Right lobe of liver (tissue), 6 donors: ENCODE measurements around the gene IRF5. TPM values are rescaled to one million over a fixed set of nuclear protein-coding genes. Genes with fewer than 3 reads are reported as not detected.
A peak's percentile ranks its signal among the peaks of the same experiment; 100 is the strongest.

Experiments
- ATAC-seq, 4 donors: fragments of 200-7000 bp; cut with Tn5 transposase; one replicate each; pipeline ENCODE4 v1.9.1; 2020; ENCODE audit warnings: mild to moderate bottlenecking in 4 of 4, moderate library complexity in 4 of 4
- DNase-seq, 3 donors: peaks; one replicate each; pipeline ENCODE4 v3.0.0-alpha.2; 2020
- H3K27ac ChIP-seq, 3 donors: fragments of 200-600 bp; one replicate each; pipeline ENCODE4 v1.8.0; 2022
- H3K27me3 ChIP-seq, 2 donors: fragments of 200-600 bp; one replicate each; pipeline ENCODE4 v1.8.0; 2022
- H3K36me3 ChIP-seq, 4 donors: fragments of 200-600 bp; sonication (generic) in 1 of 4; one replicate each; pipeline versions ENCODE4 v1.5.1 to v1.8.0; 2017 to 2022; ENCODE audit warnings: control low read depth in 1 of 4
- H3K4me1 ChIP-seq, 4 donors: fragments of 200-600 bp; sonication (generic) in 1 of 4; one replicate each; pipeline versions ENCODE4 v1.5.1 to v1.8.0; 2017 to 2022; ENCODE audit warnings: control low read depth in 1 of 4
- H3K4me3 ChIP-seq, 3 donors: fragments of 200-600 bp; one replicate each; pipeline ENCODE4 v1.8.0; 2022
- H3K9me3 ChIP-seq, 4 donors: fragments of 200-600 bp; sonication (generic) in 1 of 4; one replicate each; pipeline versions ENCODE4 v1.5.1 to v1.8.0; 2017 to 2022; ENCODE audit warnings: control low read depth in 1 of 4
- POLR2A ChIP-seq: fragments of 450-650 bp; IDR thresholded peaks from one replicate; pipeline ENCODE4 v1.6.1; 2017; ENCODE audit warnings: antibody characterized with exemption, mild to moderate bottlenecking
- WGBS: methylation state at CpG from one replicate; pipeline ENCODE4 v1.1.6; 2018; ENCODE audit warnings: low coverage, low lambda C conversion rate; ENCODE audit not compliant: insufficient coverage; ENCODE audit errors: missing lambda C conversion rate; 5-methylcytosine and 5-hydroxymethylcytosine counted together
- intact Hi-C, 2 donors: fragments of 100-400 bp; cut with DNase I; formaldehyde crosslinking; loops; one replicate each; pipeline versions ENCODE4 v1.11.2 to v1.14.1; 2022
- total RNA-seq, 6 experiments: library from RNA; depleted of rRNA in 2 of 6; stranded (reverse); fragments of >200 nt in 2 of 6; fragmentation: NEBNext Ultra II Directional in 3 of 6; extraction: Animal tissue kit (Norgen Biotek cat#: 25700) in 3 of 6; gene quantifications; one replicate each; pipeline versions ENCODE4 v1.1.0 to v1.2.4, GENCODE V29; 2016 to 2023
- TF ChIP-seq, protein P1 (sequence below), 4 donors: fragments of 200-600 bp in 3 of 4; fragments of 450-650 bp in 1 of 4; IDR thresholded peaks; one replicate each; pipeline versions ENCODE4 v1.5.1 to v1.8.0; 2016 to 2022; ENCODE audit warnings: antibody characterized with exemption in 4 of 4, mild to moderate bottlenecking in 2 of 4
- donor health status: DM: no; HTN: yes; CAD: no.
- donor health status: DM: no; HTN: no; CAD: no.
- donor health status: DM: no; HTN: no; CAD: no.
- donor health status: DM: no; HTN: yes; CAD: no.
- donor health status: DM: no; HTN: yes; CAD: no.

Gene IRF5
- total RNA-seq, 6 experiments from 2014 or later, result 4.6 to 8.9 (median 6.4) TPM

DNA sequence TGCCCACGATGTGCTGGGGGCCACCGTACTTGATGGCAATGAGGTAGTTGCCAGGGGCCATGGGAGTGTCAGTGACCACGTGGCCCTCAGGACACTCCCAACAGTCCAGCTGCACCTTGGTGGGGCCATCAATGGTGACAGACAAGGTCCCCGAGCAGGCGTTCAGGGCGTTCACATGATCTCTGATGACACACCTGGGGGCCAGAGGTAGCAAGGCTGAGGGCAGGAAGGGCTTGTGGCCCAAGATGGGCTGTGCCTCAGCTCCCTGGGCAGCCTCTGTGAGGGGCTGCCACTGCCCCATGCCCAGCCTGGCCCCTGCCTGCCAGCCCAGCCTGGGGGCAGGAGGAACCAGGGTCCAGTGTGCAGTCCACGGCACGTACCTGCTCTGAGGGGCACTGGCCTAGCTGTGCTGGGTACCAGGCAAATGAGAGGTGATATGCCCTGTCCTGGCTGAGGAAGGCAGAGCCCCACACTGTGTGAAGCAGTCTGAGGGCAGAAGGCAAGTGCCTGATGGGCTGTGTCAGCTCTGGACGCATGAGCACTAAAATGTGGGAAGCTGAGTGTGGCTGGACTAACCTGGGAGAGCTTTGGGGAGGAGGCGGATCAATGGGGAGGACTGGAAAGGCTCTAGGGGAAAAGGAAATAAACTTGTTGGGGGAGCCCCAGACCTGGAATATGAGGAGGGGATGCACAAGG, 23.7 kb upstream of the IRF5 start:
- no peak overlapping the region for H3K27ac ChIP-seq
- no peaks in the 10 kb centered on the region for H3K27me3 ChIP-seq
- no peaks in the 10 kb centered on the region for H3K9me3 ChIP-seq
- no peak for ATAC-seq
- H3K4me3 ChIP-seq, result no peak overlapping the region
- H3K4me1 ChIP-seq, result peaks cover 0 to 4% (median 0%) of the 10 kb centered on the region in 4 donors
- WGBS, result 100% methylated on average over 1 of the region's 10 CpGs
- H3K36me3 ChIP-seq, result no peaks in the 10 kb centered on the region
- no peak for DNase-seq
- intact Hi-C loops, result loop anchor here in 1 of 2 donors (5.0 kb wide), 1 partner anchor 178 kb away; no protein-coding TSS in a partner anchor
- no peak for TF ChIP-seq POLR2A
- TF ChIP-seq, protein P1, sequence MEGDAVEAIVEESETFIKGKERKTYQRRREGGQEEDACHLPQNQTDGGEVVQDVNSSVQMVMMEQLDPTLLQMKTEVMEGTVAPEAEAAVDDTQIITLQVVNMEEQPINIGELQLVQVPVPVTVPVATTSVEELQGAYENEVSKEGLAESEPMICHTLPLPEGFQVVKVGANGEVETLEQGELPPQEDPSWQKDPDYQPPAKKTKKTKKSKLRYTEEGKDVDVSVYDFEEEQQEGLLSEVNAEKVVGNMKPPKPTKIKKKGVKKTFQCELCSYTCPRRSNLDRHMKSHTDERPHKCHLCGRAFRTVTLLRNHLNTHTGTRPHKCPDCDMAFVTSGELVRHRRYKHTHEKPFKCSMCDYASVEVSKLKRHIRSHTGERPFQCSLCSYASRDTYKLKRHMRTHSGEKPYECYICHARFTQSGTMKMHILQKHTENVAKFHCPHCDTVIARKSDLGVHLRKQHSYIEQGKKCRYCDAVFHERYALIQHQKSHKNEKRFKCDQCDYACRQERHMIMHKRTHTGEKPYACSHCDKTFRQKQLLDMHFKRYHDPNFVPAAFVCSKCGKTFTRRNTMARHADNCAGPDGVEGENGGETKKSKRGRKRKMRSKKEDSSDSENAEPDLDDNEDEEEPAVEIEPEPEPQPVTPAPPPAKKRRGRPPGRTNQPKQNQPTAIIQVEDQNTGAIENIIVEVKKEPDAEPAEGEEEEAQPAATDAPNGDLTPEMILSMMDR (IDR thresholded peaks at IDR 0.05), result no peak

DNA sequence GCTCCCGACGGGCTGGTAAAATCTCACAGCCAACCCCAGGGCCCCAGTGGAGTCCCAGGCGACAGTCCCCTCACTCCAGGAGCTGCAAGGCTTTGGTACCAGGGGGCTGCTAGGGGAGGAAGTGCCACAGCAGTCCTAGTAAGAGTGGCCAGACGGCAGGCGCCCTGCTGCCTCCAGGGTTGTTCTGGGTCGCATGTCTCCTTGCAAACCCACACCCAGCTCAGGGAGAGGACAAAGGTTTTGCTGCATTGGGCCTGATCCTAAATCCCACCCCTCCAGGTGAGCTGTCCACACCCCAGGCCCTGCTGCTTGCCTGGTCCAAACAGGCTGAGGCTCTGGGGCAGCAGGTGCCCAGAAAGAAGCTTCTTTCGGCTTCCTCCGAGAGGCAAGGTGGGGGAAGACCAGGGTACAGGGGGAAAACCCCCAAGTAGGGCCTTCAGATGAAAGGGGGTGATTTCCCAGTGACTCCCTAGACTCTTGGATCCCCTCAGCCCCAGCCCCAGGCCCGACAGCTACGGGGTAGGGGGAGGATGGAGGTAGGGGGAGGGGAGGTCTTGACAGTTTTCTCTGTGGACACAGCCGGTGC, 23.1 kb upstream of the IRF5 start:
- Histone ChIP-seq H3K36me3 (no peaks in the 10 kb centered on the region), H3K27me3 (no peaks in the 10 kb centered on the region), H3K4me3 (no peak overlapping the region), H3K27ac (no peak overlapping the region), H3K4me1 (peaks cover 0 to 4% (median 0%) of the 10 kb centered on the region in 4 donors), H3K9me3 (no peaks in the 10 kb centered on the region)
- TF ChIP-seq POLR2A, result no peak
- TF ChIP-seq, protein P1 (IDR thresholded peaks at IDR 0.05), result no peak
- ATAC-seq, result no peak
- intact Hi-C loops, result loop anchor here in 1 of 2 donors (5.0 kb wide), 1 partner anchor 178 kb away; no protein-coding TSS in a partner anchor
- DNase-seq, result no peak
- no CpG with 5 or more reads among the region's 11 CpGs for WGBS

DNA sequence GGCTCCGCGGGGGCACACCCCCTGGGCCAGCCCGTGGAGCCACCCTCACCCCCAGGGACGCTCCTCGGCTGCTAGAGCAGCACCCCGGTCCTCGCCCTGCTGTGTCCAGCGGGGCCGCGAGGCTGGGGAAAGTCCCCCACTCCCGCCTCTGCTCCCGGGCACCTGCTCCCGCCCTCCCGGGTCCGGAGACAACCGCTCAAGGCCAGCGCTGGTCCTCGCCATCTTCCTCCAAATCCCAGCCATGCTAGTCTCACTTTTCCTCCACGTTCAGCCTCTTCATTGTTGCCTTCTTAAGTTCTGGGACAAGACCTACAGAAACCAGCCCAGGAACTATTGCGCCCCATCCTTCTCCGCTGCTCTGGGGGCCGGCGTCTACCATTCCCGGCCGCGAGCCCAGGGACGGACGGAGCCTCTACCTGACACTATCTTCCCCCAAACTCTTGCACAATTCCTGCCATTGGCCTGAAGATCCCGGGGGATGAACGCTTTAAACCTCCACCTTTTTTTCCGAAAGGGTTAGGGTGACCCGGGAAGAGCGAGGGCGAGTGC, 22.4 kb upstream of the IRF5 start:
- H3K4me3 ChIP-seq, result peak overlapping the region in 1 of 3 donors; percentile 4
- ATAC-seq, result peak in 2 of 4 donors; percentile 18 to 20
- H3K27me3 ChIP-seq, result no peaks in the 10 kb centered on the region
- no peaks in the 10 kb centered on the region for H3K36me3 ChIP-seq
- 5% methylated on average over 15 of the region's 34 CpGs for WGBS
- no peak overlapping the region for H3K27ac ChIP-seq
- TF ChIP-seq, protein P1 (IDR thresholded peaks at IDR 0.05), result no peak
- no peak for TF ChIP-seq POLR2A
- H3K9me3 ChIP-seq, result no peaks in the 10 kb centered on the region
- H3K4me1 ChIP-seq, result peaks cover 0 to 4% (median 0%) of the 10 kb centered on the region in 4 donors
- DNase-seq, result no peak
- intact Hi-C loops, result no loop called here

DNA sequence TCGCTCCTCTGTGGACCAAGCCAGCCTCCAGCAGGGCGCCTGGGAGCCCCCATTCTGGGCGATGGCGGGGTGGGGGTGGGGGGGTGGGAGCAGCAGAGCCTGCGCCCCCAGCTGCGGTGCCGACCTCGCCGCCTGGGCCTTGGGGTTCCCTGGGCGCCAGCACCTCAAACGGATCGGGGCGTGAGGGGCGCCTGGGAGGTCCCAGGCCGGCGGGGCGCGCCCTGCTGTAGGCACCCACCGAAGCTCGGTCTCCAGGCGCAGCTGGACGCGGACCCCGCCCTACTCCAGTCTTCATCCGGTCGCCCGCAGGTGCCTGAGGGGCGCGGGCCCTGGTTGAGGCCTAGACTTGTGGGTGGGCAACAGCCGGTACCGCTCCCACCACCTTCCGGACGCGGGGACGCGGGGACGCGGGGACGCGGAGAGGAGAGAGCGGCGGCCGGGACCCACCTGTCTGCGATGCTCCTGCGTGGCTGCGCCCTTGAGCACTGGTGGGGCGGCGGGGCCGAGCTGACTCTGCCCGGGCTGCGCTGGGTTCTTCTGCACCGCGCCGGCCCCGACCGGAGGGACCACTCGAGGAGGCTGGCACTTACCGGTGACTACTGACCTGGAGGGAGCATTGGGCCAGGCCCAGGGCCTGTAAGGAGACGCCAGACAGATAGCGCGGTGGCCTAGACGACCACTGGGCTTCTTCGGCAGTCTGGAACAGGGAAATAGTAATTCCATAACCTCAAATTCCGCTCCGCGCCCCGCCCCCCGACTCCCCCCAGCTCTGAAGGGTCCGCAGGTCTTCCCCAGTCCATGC, 21.7 kb upstream of the IRF5 start:
- no peaks in the 10 kb centered on the region for H3K27me3 ChIP-seq
- TF ChIP-seq POLR2A, result no peak
- TF ChIP-seq, protein P1 (IDR thresholded peaks at IDR 0.05), result no peak
- no peak for ATAC-seq
- H3K27ac ChIP-seq, result no peak overlapping the region
- peak overlapping the region in 1 of 3 donors; percentile 4 for H3K4me3 ChIP-seq
- H3K9me3 ChIP-seq, result no peaks in the 10 kb centered on the region
- H3K4me1 ChIP-seq, result no peaks in the 10 kb centered on the region
- DNase-seq, result no peak
- H3K36me3 ChIP-seq, result no peaks in the 10 kb centered on the region
- intact Hi-C loops, result no loop called here
- WGBS, result 47% methylated on average over 12 of the region's 69 CpGs
